Neuronal stem cell (in vitro differentiated cells): ENCODE results near the gene ZNF575.
A peak's percentile ranks its signal among the peaks of the same experiment; 100 is the strongest.

Source experiments
- DNase-seq: peaks from one replicate; pipeline ENCODE4 v3.0.0-alpha.2; 2013; ENCODE audit warnings: low spot score
- H2AFZ ChIP-seq: one replicate; pipeline ENCODE4 v1.6.1; 2013; ENCODE audit warnings: mild to moderate bottlenecking, low read length, inconsistent platforms
- H2AK5ac ChIP-seq: 2 replicates; pipeline ENCODE4 v1.6.1; 2013; ENCODE audit warnings: low read depth, mild to moderate bottlenecking, inconsistent platforms, low read length, moderate library complexity, mixed read lengths
- H2BK120ac ChIP-seq: 2 replicates; pipeline ENCODE4 v1.6.1; 2013; ENCODE audit warnings: low read depth, mild to moderate bottlenecking, inconsistent platforms, low read length, moderate library complexity, mixed read lengths
- H2BK12ac ChIP-seq: one replicate; pipeline ENCODE4 v1.6.1; 2013; ENCODE audit warnings: low read length, inconsistent platforms
- H2BK15ac ChIP-seq: 2 replicates; pipeline ENCODE4 v1.6.1; 2013; ENCODE audit warnings: mild to moderate bottlenecking, low read length, inconsistent platforms, mixed read lengths
- H2BK5ac ChIP-seq: one replicate; pipeline ENCODE4 v1.6.1; 2013; ENCODE audit warnings: inconsistent platforms, mild to moderate bottlenecking, low read length, moderate library complexity
- H3K14ac ChIP-seq: one replicate; pipeline ENCODE4 v1.6.1; 2013; ENCODE audit warnings: low read length, inconsistent platforms
- H3K18ac ChIP-seq: 2 replicates; pipeline ENCODE4 v1.6.1; 2013; ENCODE audit warnings: low read length, inconsistent platforms
- H3K23ac ChIP-seq: 2 replicates; pipeline ENCODE4 v1.6.1; 2013; ENCODE audit warnings: low read depth, mild to moderate bottlenecking, mixed read lengths, low read length, inconsistent platforms; ENCODE audit not compliant: poor library complexity
- H3K27ac ChIP-seq: replicated peaks from 3 replicates; pipeline ENCODE4 v1.5.1; 2013; ENCODE audit warnings: low read length, inconsistent platforms
- H3K27me3 ChIP-seq, 3 experiments: 2 replicates each; pipeline ENCODE4 v1.6.1; 2013; ENCODE audit warnings: low read length in 3 of 3, mild to moderate bottlenecking in 2 of 3, inconsistent platforms in 1 of 3, low read depth in 1 of 3, mixed read lengths in 1 of 3, moderate library complexity in 1 of 3; ENCODE audit not compliant: control insufficient read depth in 3 of 3, insufficient read depth in 3 of 3
- H3K36me3 ChIP-seq, 2 donors: replicated peaks in 1 of 2; 2 replicates each; pipeline ENCODE4 v1.6.1; 2013; ENCODE audit warnings: low read length in 2 of 2; ENCODE audit not compliant: control insufficient read depth in 2 of 2, insufficient read depth in 2 of 2
- H3K4ac ChIP-seq: 2 replicates; pipeline ENCODE4 v1.6.1; 2013; ENCODE audit warnings: inconsistent platforms, mild to moderate bottlenecking, low read length, moderate library complexity
- H3K4me1 ChIP-seq, 2 donors: 1 replicate in 1 of 2; 2 replicates in 1 of 2; pipeline ENCODE4 v1.6.1; 2013; ENCODE audit warnings: low read length in 2 of 2, low read depth in 1 of 2; ENCODE audit not compliant: control insufficient read depth in 2 of 2, insufficient read depth in 1 of 2
- H3K4me2 ChIP-seq: one replicate; pipeline ENCODE4 v1.6.1; 2013; ENCODE audit warnings: mild to moderate bottlenecking, low read length, inconsistent platforms; ENCODE audit not compliant: insufficient read depth, poor library complexity, severe bottlenecking
- H3K4me3 ChIP-seq, 2 donors: 2 replicates each; pipeline ENCODE4 v1.5.1; 2013; ENCODE audit warnings: low read length in 2 of 2, mild to moderate bottlenecking in 2 of 2, inconsistent platforms in 1 of 2, moderate library complexity in 1 of 2
- H3K79me1 ChIP-seq: one replicate; pipeline ENCODE4 v1.6.1; 2013; ENCODE audit warnings: low read depth, mild to moderate bottlenecking, inconsistent platforms, low read length, moderate library complexity
- H3K9ac ChIP-seq: one replicate; pipeline ENCODE4 v1.6.1; 2013; ENCODE audit warnings: mild to moderate bottlenecking, low read depth, low read length, inconsistent platforms; ENCODE audit not compliant: poor library complexity
- H3K9me3 ChIP-seq, 2 donors: replicated peaks in 1 of 2; 2 replicates each; pipeline versions ENCODE3 to v1.6.1; 2013; ENCODE audit warnings: low read length in 2 of 2, mild to moderate bottlenecking in 2 of 2, inconsistent platforms in 1 of 2, low read depth in 1 of 2, mixed read lengths in 1 of 2, moderate library complexity in 1 of 2; ENCODE audit not compliant: control insufficient read depth in 2 of 2, insufficient read depth in 1 of 2
- H4K8ac ChIP-seq: one replicate; pipeline ENCODE4 v1.6.1; 2013; ENCODE audit warnings: low read depth, mild to moderate bottlenecking, inconsistent platforms, low read length, moderate library complexity
- H4K91ac ChIP-seq: one replicate; pipeline ENCODE4 v1.6.1; 2013; ENCODE audit warnings: low read length, low read depth, mild to moderate bottlenecking, inconsistent platforms; ENCODE audit not compliant: poor library complexity
- WGBS, 2 donors: extraction: QIAGEN DNeasy Blood & Tissue Kit; methylation state at CpG; one replicate each; pipeline ENCODE4 v1.1.7; 2013; ENCODE audit warnings: missing lambda C conversion rate in 2 of 2, mixed read lengths in 1 of 2; ENCODE audit not compliant: insufficient read length in 2 of 2, insufficient replicate concordance in 1 of 2; ENCODE audit errors: extremely low coverage in 2 of 2; 5-methylcytosine and 5-hydroxymethylcytosine counted together

Gene ZNF575

GRCh38 chr19:43524922-43525835 lies 7.8 kb upstream of the ZNF575 start:
- H3K23ac ChIP-seq = no peak overlapping the region
- no peak overlapping the region for H3K9ac ChIP-seq
- no peak for DNase-seq
- H3K4ac ChIP-seq = no peak overlapping the region
- no peak overlapping the region for H3K18ac ChIP-seq
- no peak overlapping the region for H2BK15ac ChIP-seq
- no peaks in the 10 kb centered on the region for H3K9me3 ChIP-seq
- no peak overlapping the region for H3K27ac ChIP-seq
- H3K14ac ChIP-seq = no peak overlapping the region
- H3K4me1 ChIP-seq = peaks cover 7 to 15% of the 10 kb centered on the region in 2 donors
- WGBS, 2 donors = no CpG with 5 or more reads among the region's 12 CpGs
- no peak overlapping the region for H2AK5ac ChIP-seq
- H2AFZ ChIP-seq = peak overlapping the region; percentile 97
- H2BK120ac ChIP-seq = no peak overlapping the region
- H4K8ac ChIP-seq = no peak overlapping the region
- H2BK5ac ChIP-seq = no peak overlapping the region
- peaks cover 2% of the 10 kb centered on the region for H3K79me1 ChIP-seq
- no peak overlapping the region for H2BK12ac ChIP-seq
- H3K27me3 ChIP-seq = peaks cover 0 to 11% (median 4%) of the 10 kb centered on the region in 3 experiments
- H3K4me2 ChIP-seq = peak overlapping the region; percentile 97
- H4K91ac ChIP-seq = no peak overlapping the region
- H3K36me3 ChIP-seq = no peaks in the 10 kb centered on the region
- peak overlapping the region; percentile 61 to 92 for H3K4me3 ChIP-seq

GRCh38 chr19:43525836-43526771 lies 6.9 kb upstream of the ZNF575 start:
- H3K4me2 ChIP-seq = peak overlapping the region; percentile 97
- no peak overlapping the region for H3K23ac ChIP-seq
- H3K4me1 ChIP-seq = peaks cover 7 to 15% of the 10 kb centered on the region in 2 donors
- H3K27me3 ChIP-seq = peaks cover 0 to 11% (median 4%) of the 10 kb centered on the region in 3 experiments
- H3K18ac ChIP-seq = peak overlapping the region; percentile 59
- H2BK15ac ChIP-seq = peak overlapping the region; percentile 64
- peaks cover 2% of the 10 kb centered on the region for H3K79me1 ChIP-seq
- H2AFZ ChIP-seq = peak overlapping the region; percentile 97
- WGBS, 2 donors = no CpG with 5 or more reads among the region's 26 CpGs
- peak overlapping the region; percentile 86 for H3K9ac ChIP-seq
- H3K36me3 ChIP-seq = no peaks in the 10 kb centered on the region
- H2BK120ac ChIP-seq = no peak overlapping the region
- H4K8ac ChIP-seq = peak overlapping the region; percentile 76
- no peak overlapping the region for H4K91ac ChIP-seq
- H3K4me3 ChIP-seq = peak overlapping the region; percentile 61 to 92
- H3K14ac ChIP-seq = peak overlapping the region; percentile 59
- no peak overlapping the region for H3K27ac ChIP-seq
- DNase-seq = no peak
- peak overlapping the region; percentile 24 for H2BK5ac ChIP-seq
- H2AK5ac ChIP-seq = peak overlapping the region; percentile 10
- no peak overlapping the region for H2BK12ac ChIP-seq
- no peaks in the 10 kb centered on the region for H3K9me3 ChIP-seq
- H3K4ac ChIP-seq = no peak overlapping the region

- H3K4me1 ChIP-seq = peaks cover 7 to 16% of the 10 kb centered on the region in 2 donors
- peak; percentile 65 for DNase-seq
- peak within 1 kb of the TSS; percentile 82 for H3K14ac ChIP-seq
- no peak within 1 kb of the TSS for H4K91ac ChIP-seq
- peak within 1 kb of the TSS; percentile 10 for H2AK5ac ChIP-seq
- peak within 1 kb of the TSS; percentile 97 for H3K4me2 ChIP-seq
- peak within 1 kb of the TSS; percentile 97 for H2AFZ ChIP-seq
- H2BK15ac ChIP-seq = peak within 1 kb of the TSS; percentile 64
- H3K9ac ChIP-seq = peak within 1 kb of the TSS; percentile 86
- no peak within 1 kb of the TSS for H3K23ac ChIP-seq
- peaks cover 2% of the 10 kb centered on the region for H3K79me1 ChIP-seq
- H2BK5ac ChIP-seq = peak within 1 kb of the TSS; percentile 24
- no peak within 1 kb of the TSS for H2BK120ac ChIP-seq
- no peak within 1 kb of the TSS for H2BK12ac ChIP-seq
- H3K18ac ChIP-seq = peak within 1 kb of the TSS; percentile 85
- H3K27ac ChIP-seq = no peak within 1 kb of the TSS
- no peaks in the 10 kb centered on the region for H3K9me3 ChIP-seq
- H3K36me3 ChIP-seq = no peaks in the 10 kb centered on the region
- WGBS, 2 donors = no CpG with 5 or more reads among the region's 54 CpGs
- H3K4me3 ChIP-seq = peak within 1 kb of the TSS; percentile 61 to 92
- no peak within 1 kb of the TSS for H3K4ac ChIP-seq
- peak within 1 kb of the TSS; percentile 76 for H4K8ac ChIP-seq
- H3K27me3 ChIP-seq = peaks cover 0 to 11% (median 4%) of the 10 kb centered on the region in 3 experiments
These were observed 5.8 kb upstream of the ZNF575 start, which contains the start of gene ETHE1 for GRCh38 chr19:43526884-43527859. ETHE1 (minus strand) TSS chr19:43527201; CDS start chr19:43527177, 24 bp downstream.
